ENCODE data around the gene COL23A1. TPM values are rescaled to one million over a fixed set of nuclear protein-coding genes. Genes with fewer than 3 reads are reported as not detected.
A peak's percentile ranks its signal among the peaks of the same experiment; 100 is the strongest.
"Not testable (repeated sequence)": the region's sequence is repeated elsewhere in the genome, so short reads cannot be mapped to it uniquely, and the experiment has no call there.

COL23A1 gene
- total RNA-seq, 1 donor from 2014 or later: 0.32 TPM

DNA sequence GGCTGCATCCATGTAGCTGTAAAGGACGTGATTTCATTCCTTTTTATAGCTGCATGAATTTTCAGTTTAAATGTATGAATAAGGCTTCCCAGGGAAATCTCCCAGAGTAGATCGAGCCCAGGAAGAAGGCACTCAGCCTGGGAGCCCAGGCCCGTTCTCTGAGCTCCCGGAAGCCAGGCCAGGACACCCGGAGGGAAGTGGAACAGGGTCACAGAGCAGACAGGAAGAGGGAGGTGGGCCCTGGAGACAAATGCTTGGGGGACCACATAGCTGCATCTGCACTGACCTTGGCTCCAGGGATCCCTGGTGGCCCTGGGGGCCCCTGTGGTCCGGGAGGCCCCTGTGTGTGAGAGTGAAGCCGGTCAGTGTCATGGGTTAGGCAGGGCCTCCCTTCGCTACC is 337.9 kb downstream of the COL23A1 start:
- ATAC-seq: no peak

DNA sequence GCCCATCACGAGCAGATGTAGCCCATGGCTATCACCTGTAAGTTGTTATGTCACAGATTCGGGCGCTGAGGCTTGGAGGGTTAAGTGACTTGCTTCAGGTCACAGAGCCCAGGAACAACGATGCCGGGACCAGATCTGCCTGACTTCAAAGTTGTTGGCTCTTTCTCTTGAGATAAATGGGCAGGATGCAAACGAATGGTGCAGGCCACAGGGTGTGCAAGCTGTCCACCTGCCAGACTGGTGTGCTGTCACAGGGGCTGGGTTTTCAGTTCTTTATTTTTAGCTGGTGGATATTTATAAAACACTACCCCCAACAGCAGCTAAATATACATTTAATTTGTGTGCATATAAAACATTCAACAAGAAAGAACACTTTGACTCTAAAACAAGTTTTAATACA is 339.9 kb downstream of the COL23A1 start:
- ATAC-seq: no peak

DNA sequence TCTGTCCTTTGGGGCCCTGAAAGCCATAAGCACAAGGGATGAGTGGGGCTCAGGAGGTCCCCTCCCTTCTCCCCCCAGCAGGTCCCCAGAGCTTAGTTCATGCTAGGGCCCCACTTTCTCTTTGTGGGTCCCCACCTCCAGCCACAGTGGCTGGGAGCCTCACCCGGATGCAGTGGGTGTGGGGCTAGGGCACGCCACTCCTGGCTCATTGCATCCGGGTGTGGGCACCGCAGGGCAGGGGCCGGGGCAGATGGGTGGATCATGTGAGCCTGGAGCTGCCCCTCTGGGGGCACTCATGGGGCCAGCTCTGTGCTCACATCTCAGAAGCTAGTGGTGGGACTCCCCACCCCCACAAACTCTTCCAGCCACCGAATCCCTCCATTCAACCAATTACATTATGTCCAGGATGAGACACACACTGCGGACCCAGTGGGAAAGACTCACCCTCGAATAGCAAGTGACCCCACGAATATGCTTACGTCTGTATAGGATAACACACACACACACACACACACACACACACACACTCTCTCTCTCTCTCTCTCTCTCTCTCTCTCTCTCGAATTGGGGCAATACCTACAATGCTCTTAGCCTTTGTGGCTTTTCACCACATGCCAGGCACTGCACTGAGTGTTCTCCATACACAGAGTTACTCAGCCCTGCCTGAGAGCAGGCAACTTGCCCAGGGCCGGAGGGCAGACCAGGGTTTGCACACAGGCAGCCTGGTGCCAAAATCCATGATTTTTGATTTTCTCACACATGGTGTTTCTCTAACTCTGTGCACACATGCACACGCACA is 340.8 kb downstream of the COL23A1 start:
- peak; percentile 66 for ATAC-seq

DNA sequence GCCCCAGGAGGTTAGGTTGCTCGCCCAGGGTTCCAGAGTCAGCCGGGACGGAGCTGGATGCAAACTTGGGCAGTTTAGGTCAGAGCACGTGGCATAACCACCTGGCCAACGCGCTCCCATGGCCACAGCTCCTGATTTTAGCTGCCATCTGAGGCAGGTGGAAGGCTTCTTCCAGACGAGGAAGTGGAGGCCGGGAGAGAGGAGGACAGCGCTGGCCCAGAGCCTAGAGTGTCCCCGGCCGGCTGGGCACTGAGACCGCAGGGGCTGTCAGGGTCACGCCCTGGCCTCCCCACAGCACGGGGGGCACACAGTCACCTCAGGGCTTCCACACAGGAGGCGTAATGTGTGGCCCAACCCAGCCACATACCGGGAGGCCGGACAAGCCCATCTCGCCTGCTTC is 341.4 kb downstream of the COL23A1 start:
- ATAC-seq: no peak

DNA sequence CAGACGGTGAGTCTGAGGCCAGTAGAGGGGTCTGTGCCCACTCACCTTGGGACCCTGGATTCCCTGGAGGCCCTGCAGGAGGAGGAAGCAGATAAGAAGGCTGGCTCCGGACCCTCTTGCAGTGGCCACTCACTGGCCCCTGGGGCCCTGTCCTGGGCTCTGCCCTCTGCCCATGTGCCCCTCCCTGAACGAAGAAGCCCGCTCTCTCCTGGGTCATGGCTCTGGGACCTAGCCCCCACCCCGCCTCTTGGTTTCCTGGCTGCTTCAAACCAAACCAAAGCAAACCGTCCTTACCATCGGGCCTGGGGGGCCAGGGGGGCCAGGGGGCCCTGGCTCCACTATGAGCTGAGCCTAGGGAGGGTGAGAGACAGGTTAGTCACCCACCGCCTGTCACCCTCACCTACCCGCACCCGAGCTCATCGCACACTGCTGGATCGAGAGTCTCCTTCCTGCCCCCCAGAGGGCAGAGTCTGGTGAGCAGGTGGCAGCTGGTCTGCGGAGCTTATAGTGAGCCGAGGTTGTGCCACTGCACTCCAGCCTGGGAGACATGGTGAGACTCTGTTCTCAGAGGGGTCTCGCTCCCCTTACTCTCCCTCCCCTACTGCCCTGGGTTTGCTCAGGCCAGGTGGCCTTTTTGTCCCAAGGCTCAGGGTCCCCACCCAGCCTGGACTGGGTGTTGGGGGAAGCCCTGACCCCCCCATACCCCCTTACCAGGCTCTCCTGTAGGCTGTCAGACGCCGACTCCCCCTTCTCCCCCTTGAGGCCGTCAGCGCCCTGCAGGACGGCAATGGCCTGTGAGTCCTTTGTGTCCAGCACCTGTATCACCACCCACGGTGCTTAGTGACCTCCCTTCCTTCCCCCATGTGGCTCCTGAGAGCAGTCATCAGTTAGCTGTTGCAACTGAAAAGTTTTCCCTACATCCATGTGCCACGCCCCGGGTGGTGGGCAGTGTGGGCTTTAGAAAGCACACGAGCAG is 342.4 kb downstream of the COL23A1 start:
- no peak for ATAC-seq

DNA sequence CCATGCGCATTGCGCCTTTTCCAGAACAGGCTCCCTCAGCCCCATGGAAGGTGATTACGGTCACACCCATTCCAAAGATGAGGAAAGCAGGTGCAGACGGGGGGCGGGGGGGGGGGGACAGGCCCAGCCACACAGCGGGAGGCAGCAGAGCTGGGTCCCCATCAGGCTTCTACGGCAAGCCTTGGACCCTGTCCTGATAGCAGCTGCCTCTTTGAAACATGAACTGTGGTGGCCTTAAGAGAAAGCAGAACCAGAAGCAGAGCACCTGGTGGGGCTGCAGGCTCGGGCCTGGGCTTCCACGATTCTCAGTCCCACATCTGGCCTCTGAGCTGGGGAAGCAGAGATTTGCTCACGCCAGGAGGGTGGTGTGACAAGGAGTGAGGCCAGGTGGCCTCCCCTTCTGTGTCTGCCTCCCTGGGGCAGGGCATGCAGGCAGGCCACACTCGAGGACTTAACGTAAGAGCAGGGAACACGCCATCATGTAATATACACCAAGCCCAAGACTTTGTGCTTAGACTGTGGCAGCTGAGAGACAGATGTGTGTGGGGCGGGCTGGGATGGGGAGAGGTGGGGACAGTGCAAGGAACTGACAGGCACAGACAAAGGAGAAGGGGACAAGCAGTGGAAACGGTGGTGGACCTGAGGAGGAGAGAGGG is 343.4 kb downstream of the COL23A1 start:
- no peak for ATAC-seq

DNA sequence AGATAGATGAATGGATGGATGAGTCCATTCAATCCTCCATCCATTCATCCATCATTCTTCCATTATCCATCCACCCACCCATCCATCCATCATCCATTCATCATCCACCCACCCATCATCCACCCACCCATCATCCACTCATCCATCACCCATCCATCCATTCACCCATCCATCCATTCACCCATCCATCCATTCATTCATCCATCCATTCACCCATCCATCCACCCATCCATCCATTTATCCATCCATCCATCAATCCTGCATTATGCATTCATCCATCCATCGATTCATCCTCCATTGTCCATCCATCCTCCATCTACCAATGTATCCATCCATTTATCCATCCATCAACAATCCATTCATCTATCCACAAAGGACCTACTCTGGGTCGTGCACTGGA is 344.8 kb downstream of the COL23A1 start:
- ATAC-seq: no peak

DNA sequence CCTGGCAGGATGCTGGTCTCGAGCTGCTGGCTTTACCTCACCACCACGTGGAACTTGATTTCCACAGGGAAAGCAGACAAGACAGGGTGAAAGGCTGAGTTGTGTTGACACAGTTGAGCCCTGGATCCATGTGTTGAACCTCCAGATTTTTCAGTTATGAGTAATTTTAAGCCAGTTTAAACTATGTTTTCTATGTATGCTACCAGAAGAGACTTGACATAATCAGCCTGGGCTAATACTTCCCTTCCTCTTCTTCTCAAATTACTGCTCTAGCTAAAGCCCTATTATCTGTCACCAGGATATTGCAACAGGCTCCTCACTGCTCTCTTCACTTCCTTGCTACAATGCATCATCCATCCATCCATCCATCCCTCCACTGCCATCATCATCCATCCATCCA is 345.6 kb downstream of the COL23A1 start:
- ATAC-seq: no peak

DNA sequence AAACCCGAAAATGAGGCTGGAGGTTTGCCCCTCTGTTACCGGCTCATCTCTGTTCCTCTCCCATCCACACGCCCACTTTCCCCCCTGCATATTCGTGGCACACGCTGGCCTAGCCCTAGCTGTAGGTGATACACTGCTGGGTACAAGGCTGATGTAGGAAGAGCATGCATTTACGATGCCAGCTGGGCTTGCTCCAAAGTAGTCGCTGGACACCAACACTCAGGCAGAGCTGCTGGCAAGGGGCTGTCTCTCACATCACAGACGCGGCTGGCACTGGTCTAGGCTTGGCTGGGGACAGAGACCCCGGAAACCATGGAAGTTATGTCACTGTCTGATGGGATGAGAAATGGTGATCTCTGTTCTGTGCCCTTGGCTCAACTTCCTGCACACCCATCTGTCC is 347.8 kb downstream of the COL23A1 start:
- ATAC-seq: no peak

DNA sequence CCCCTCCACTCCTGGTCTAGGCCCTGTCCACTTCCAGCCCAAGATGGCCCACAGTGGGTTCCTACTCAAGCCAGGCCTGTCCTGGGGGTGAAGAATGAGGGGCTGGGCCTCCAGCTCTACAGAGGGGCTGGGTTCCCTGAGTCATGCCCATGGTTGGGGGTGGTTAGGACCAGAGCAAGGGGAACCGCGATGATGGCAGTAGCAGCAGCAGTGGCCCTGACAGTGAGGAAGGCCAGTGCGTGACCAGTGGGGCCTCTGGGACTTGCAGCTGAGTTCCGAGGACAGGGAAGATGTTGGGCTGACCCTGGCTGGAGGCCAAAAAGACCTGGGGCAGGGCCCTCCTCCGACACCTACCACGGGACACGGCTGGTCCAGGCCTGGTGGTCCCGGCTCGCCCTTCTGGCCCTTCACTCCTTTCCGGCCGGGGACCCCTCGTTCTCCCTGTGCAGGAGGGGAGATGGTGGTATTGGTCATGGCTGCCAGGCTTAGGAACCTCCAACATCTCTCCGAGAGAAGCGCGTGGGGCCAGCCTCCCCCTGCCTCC is 348.4 kb downstream of the COL23A1 start:
- no peak for ATAC-seq

DNA sequence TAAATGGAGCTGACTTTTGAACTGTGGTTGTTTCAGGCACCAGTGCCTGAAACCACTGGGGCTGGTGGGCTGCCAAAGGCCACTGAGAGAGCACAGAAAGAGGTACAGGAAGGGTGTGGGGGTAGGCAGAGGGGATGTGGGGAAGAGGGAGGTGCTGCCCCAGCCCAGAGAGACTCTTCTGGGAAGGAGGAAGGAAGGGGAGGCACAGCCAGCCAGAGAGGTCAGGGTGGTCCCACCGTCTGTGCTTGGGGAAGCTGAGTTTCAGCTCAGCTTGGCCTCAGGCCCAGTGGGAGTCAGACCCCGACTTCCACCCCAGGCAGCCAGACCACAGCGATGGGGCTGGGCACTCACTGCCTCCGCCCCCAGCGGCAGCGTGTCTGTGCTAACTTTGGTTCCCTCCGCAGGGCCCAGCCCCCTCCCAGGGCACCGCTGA is 348.9 kb downstream of the COL23A1 start:
- peak; percentile 29 for ATAC-seq

DNA sequence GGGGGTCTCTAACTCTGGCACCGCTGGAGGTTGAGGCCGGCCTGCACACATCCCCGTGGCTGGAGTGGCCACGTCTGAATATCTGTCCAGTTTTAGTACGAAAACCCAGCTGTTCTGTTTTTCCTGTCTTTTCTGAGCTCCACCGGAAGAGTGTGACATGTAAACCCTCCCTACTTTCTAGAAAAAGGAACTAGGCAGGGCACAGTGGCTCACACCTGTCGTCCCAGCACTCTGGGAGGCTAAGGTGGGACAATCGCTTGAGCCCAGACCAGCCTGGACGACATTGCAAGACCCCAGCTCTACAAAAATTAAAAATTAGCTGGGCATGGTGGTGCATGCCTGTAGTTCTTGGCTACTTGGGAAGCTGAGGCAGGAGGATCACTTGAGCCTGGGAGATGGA is 349.4 kb downstream of the COL23A1 start:
- ATAC-seq: no peak

DNA sequence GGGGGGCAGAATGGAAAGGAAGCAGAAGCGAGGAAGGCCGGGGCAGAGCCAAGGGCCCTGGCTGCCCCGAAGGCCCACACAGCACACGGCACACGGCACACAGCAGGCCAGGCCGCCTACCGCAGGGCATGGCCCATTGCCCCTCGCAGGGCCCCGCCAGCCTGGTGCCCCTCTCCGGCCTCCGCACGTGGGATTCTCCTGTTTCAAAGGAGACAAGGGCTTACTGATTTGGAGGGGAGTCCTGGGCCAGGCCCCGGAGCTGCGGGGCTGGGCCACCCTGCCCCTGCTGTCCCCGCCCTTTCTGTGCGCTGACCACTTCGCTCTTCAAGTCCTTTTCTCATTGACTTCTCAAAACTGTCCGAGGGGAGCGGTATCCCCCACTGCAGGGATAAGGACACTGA is 349.9 kb downstream of the COL23A1 start:
- no peak for ATAC-seq

DNA sequence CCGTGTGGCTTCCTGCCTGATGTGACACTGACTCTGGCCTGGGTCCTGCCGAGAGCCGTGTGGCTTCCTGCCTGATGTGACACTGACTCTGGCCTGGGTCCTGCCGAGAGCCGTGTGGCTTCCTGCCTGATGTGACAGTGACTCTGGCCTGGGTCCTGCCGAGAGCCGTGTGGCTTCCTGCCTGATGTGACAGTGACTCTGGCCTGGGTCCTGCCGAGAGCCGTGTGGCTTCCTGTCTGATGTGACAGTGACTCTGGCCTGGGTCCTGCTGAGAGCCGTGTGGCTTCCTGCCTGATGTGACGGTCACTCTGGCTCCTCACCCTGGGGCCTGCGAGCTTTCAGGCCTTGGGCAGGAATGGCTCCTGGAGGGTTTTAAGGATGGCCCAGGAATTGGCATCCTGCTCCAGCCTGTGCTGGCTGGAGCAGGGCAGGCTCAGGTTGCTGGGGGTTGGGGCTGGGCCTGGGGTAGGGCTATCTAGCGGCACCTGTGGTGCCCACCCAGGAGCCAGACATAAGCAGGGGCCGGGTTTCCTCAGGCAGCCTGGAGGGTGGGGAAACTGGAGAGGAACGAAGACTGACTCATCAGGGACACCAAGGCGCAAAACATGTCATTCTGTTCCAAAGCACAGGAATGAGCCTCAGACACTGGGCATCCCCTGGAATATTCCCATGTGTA is 350.4 kb downstream of the COL23A1 start:
- ATAC-seq: not testable (repeated sequence)

DNA sequence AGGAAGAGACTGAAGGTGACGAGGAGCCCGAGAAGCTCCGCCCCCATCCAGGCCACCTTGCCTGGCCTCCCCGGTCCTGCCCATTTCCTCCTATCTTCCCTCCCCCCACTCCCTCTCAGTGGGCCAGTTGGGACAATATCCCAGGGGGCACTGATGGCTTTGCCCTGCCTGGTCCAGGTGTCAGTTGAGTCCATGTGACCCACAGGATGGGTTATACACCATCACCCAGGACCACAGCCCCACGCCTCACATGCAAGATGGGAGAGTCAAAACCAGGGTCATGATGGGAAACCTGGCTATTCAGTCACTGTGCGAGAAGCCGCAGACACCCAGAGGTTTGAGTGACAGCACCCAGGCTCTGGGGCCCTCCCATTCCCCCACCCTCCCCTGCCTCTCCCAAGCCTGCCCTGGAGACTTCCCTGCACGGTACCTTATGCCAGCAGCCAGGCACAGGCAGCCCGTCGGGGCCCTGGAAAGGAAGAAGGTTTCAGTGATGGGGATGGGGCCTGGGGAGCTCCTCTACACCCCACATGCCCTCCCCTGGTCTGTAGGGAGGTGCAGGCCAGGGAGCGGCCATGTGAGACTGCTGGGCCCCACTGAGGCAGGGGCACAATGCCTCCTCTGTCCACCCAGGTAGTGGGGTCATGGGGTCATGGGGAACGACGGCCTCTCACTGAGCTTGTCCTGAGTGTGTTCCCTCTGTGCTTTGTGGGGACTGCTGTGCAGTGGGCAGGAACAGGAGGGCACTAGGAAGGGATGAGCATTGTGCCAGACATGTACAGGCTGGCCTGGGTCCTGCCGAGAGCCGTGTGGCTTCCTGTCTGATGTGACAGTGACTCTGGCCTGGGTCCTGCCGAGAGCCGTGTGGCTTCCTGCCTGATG is 351.2 kb downstream of the COL23A1 start:
- no peak for ATAC-seq

DNA sequence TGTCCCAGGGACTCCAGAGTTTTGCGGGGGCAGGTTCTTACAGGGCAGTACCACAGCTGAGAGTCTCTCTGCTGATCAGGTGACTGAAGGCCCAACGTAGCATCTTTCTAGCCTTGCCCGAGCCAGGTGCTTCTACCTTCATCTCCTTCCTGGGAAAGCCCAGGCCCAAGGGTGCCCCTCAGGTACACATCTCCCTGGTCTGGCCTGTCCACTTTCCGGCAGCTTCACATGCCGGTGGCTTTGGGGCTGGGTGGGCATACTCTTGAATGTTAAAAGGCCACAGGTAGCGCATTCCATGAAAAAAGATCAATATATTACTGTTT is 351.9 kb downstream of the COL23A1 start:
- ATAC-seq: no peak

DNA sequence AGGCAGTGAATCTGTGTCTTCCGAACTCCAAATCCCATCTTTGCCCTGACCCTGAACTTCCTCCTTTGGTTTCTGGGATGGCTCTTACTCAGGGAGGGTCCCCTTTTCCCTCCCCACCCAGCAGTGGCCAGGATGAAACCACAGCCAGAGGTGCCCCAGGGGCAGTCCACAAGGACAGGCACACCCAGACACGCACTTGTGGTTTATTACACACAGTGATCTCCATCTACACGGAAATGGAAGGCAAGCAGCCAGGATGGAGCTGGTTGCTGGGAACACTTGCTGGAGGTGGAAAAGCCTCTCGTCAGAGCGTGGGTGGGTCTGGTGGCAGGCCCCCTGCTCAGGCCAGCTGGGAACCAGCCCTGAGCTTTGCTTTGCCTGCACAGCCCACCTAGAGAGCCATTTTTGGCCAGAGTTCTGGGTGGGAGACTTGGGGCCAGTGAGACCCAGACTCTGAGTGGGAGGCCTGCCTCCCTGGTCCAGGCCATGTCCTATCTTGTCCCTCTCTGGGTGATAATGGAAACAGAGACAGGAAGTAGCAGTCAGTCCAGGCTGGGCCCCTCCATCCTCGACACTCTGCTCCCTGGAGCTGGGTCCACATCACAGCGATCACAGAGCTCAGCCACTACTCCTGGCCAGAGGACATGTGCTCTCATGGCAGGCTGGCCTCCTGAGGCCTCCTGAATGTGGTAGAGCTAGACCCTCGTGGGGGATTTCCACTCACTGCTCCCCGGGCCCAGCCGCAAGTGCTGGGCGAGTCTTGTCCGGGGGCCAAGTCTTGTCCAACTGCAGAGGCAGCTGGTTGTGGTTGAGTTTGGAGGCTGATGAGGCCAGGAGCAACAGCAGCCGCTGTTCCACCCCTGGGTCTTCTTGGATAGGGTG is 352.5 kb downstream of the COL23A1 start:
- peak; percentile 13 for ATAC-seq

DNA sequence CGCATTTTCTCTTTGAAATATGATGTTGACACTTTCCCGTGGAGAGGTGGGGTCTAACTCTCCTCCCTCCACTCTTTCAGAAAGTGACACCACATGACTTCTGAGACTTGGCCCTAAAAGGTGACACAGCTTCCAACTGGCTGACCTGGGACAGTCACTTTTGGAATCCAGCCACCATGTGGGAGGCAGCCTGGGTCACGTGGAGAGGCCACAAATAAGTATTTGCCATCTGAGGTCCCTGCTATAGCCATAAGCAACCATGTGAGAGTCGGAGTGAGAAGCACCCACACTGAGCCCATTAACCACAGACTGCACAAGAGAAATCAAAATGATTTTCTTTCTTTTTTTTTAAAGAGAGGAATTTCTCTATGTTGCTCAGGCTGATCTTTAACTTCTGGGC is 353.5 kb downstream of the COL23A1 start:
- no peak for ATAC-seq

DNA sequence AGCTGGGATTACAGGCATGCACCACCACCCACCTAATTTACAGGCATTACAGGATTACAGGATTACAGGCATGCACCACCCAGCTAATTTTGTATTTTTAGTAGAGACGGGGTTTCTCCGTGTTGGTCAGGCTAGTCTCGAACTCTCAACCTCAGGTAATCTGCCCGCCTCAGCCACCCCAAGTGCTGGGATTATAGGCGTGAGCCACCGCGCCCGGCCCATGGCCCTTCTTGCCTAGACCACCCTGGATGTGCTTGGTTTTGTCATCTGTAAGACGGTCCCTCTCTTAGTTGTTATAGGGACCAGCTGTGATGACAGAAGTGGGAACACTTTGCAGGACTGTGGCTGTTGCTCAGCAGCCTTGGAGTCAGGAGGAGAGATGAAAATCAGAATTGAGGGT is 354.1 kb downstream of the COL23A1 start:
- no peak for ATAC-seq

DNA sequence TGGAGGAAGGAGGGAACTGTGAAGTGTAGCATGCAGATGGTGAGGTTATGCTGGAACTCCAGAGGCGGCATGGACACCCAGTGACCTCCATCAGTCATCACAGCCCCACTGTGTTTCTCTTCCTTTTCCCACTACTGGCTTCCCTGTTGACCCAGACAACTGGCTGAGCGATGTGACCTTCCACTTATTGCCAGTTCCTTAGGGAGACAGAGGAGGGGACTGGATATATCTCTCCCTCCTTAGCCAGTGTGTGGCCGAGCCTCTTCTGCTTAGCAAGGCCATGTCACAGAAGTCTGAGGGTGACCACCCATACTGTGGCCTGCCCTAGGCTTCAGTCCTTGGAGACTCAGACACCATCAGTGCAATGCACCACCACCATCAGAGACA is 354.6 kb downstream of the COL23A1 start:
- ATAC-seq: no peak
